K562 (cell line): ENCODE results near the gene YAF2. TPM values are rescaled to one million over a fixed set of nuclear protein-coding genes. Genes with fewer than 3 reads are reported as not detected.

Experiments used
- ATAC-seq: fragments of 200-7000 bp; cut with Tn5 transposase; 3 replicates; pipeline ENCODE4 v1.9.1; 2020; ENCODE audit warnings: moderate library complexity
- BruUV-seq: library from RNA; stranded (reverse); fragments of 400-500 nt; replicated peaks from 2 replicates; lab custom pipeline; 2021; lab: Mats Ljungman, UMichigan
- CTCF ChIA-PET: fragments of 300-600 bp; formaldehyde crosslinking; extraction: SDS; loops from one replicate; lab custom pipeline; 2021; ENCODE audit warnings: low intra/inter-chr PET ratio; lab: Yijun Ruan, JAX
- POLR2A ChIA-PET: fragments of 300-600, 350-650 bp; sonication (Branson Sonifier 250); formaldehyde crosslinking; extraction: SDS; loops from one replicate; lab custom pipeline; 2021; ENCODE audit warnings: antibody characterized with exemption, inconsistent platforms; lab: Yijun Ruan, JAX
- DNase-seq, 4 experiments: peaks; one replicate each; pipeline versions ENCODE4 v3.0.0 to v3.0.0-alpha.2; 2011 to 2018; ENCODE audit warnings: low spot score in 3 of 4, mixed read lengths in 3 of 4; ENCODE audit errors: extremely low read depth in 1 of 4
- FAIRE-seq: peaks from 2 replicates; lab custom pipeline; 2011; peaks lifted over from hg19 to GRCh38; lab: Jason Lieb, UNC
- H2AFZ ChIP-seq: 2 replicates; pipeline ENCODE4 v1.6.0; 2011; ENCODE audit warnings: low read depth, low read length, control low read depth, inconsistent platforms
- H3K27ac ChIP-seq: fragments of 200-600 bp; 3 replicates; pipeline ENCODE4 v1.8.0; 2011; ENCODE audit warnings: low read depth, mild to moderate bottlenecking, control low read depth, inconsistent platforms, low read length, moderate library complexity, mixed read lengths; ENCODE audit errors: extremely low read depth
- H3K27me3 ChIP-seq, 2 experiments: fragments of 300-600 bp in 1 of 2; 2 replicates in 1 of 2; 3 replicates in 1 of 2; pipeline versions ENCODE4 v1.6.0 to v1.8.0; 2011; ENCODE audit warnings: inconsistent platforms in 2 of 2, low read length in 2 of 2, mild to moderate bottlenecking in 1 of 2, mixed read lengths in 1 of 2, moderate library complexity in 1 of 2; ENCODE audit not compliant: control insufficient read depth in 2 of 2, insufficient read depth in 2 of 2
- H3K36me3 ChIP-seq: fragments of 300-600 bp; 3 replicates; pipeline ENCODE4 v1.8.0; 2011; ENCODE audit warnings: mild to moderate bottlenecking, low read length, inconsistent platforms; ENCODE audit not compliant: control insufficient read depth, insufficient read depth
- H3K4me1 ChIP-seq, 2 experiments: fragments of 200-600 bp in 1 of 2; replicated peaks in 1 of 2; 2 replicates in 1 of 2; 3 replicates in 1 of 2; pipeline versions ENCODE4 v1.5.1 to v1.8.0; 2011; ENCODE audit warnings: inconsistent platforms in 2 of 2, low read length in 2 of 2, mild to moderate bottlenecking in 1 of 2, mixed read lengths in 1 of 2, moderate library complexity in 1 of 2; ENCODE audit not compliant: control insufficient read depth in 2 of 2, insufficient read depth in 2 of 2
- H3K4me2 ChIP-seq: 2 replicates; pipeline ENCODE4 v1.6.1; 2011; ENCODE audit warnings: low read length, control low read depth, inconsistent platforms, mixed read lengths; ENCODE audit not compliant: insufficient read depth
- H3K4me3 ChIP-seq: fragments of 200-600 bp; sonication (generic), shearing (Covaris generic); 2 replicates; pipeline ENCODE4 v1.5.1; 2016; ENCODE audit warnings: control low read depth, inconsistent platforms
- H3K79me2 ChIP-seq: fragments of 200-600 bp; 3 replicates; pipeline ENCODE4 v1.8.0; 2011; ENCODE audit warnings: low read length, inconsistent platforms; ENCODE audit not compliant: control insufficient read depth, insufficient read depth
- H3K9ac ChIP-seq, 2 experiments: 2 replicates each; pipeline versions ENCODE4 v1.6.0 to v1.6.1; 2011; ENCODE audit warnings: low read depth in 2 of 2, low read length in 2 of 2, control low read depth in 1 of 2, inconsistent platforms in 1 of 2, mild to moderate bottlenecking in 1 of 2, mixed read lengths in 1 of 2; ENCODE audit not compliant: insufficient read depth in 1 of 2
- H3K9me1 ChIP-seq: one replicate; pipeline ENCODE4 v1.6.0; 2011; ENCODE audit warnings: inconsistent platforms, mild to moderate bottlenecking, low read length, moderate library complexity; ENCODE audit not compliant: control insufficient read depth, insufficient read depth
- H3K9me3 ChIP-seq: replicated peaks from 2 replicates; pipeline ENCODE4 v1.5.1; 2011; ENCODE audit warnings: low read depth, low read length, inconsistent platforms; ENCODE audit not compliant: control insufficient read depth, insufficient read depth
- H4K20me1 ChIP-seq: replicated peaks from 2 replicates; pipeline ENCODE4 v1.6.1; 2011; ENCODE audit warnings: low read length, inconsistent platforms, mixed read lengths; ENCODE audit not compliant: control insufficient read depth, insufficient read depth
- CBFA2T3 ChIP-seq: fragments of 450-650 bp; IDR thresholded peaks from 2 replicates; pipeline ENCODE4 v1.6.1; 2017
- ESRRB ChIP-seq: fragments of 250-450 bp; sonication (Bioruptor Pico); IDR thresholded peaks from 2 replicates; pipeline ENCODE4 v1.5.0; 2020; ENCODE audit warnings: mild to moderate bottlenecking, moderate library complexity, borderline replicate concordance
- FOS ChIP-seq: IDR thresholded peaks from 3 replicates; pipeline ENCODE4 v1.6.1; 2011; ENCODE audit not compliant: insufficient read length; ENCODE audit errors: extremely low read depth
- NCOA2 ChIP-seq, 2 experiments: fragments of 450-650 bp; IDR thresholded peaks; 2 replicates each; pipeline ENCODE4 v1.6.1; 2018; ENCODE audit warnings: mild to moderate bottlenecking in 2 of 2, moderate library complexity in 1 of 2; ENCODE audit not compliant: partially characterized antibody in 2 of 2
- PYGO2 ChIP-seq: fragments of 450-650 bp; IDR thresholded peaks from 2 replicates; pipeline ENCODE4 v1.6.1; 2016; ENCODE audit warnings: mild to moderate bottlenecking, missing genetic modification characterization, moderate library complexity, missing compliant biosample characterization
- SIRT6 ChIP-seq: IDR thresholded peaks from one replicate; pipeline ENCODE4 v1.6.1; 2012; ENCODE audit warnings: low read depth, mild to moderate bottlenecking, control low read depth, inconsistent platforms, low read length, moderate library complexity
- YBX1 ChIP-seq: fragments of 450-650 bp; IDR thresholded peaks from 2 replicates; pipeline ENCODE4 v1.7.1; 2016; ENCODE audit warnings: mild to moderate bottlenecking
- ZNF24 ChIP-seq: fragments of 450-650 bp; IDR thresholded peaks from 2 replicates; pipeline ENCODE4 v1.6.1; 2016
- ZNF311 ChIP-seq: fragments of 250-450 bp; sonication (Bioruptor Pico); IDR thresholded peaks from 2 replicates; pipeline ENCODE4 v1.4.0; 2020; ENCODE audit warnings: mild to moderate bottlenecking, moderate library complexity
- ZNF785 ChIP-seq: fragments of 250-450 bp; sonication (Bioruptor Pico); IDR thresholded peaks from 2 replicates; pipeline ENCODE4 v1.4.0; 2020; ENCODE audit warnings: mild to moderate bottlenecking
- WGBS: fragments of 100-300 bp; shearing (Covaris generic); methylation state at CpG from one replicate; pipeline ENCODE4 v1.1.6; 2016; ENCODE audit warnings: low coverage, mixed read lengths; ENCODE audit not compliant: insufficient coverage; ENCODE audit errors: missing lambda C conversion rate; 5-methylcytosine and 5-hydroxymethylcytosine counted together
- in situ Hi-C: fragments of 300-500 bp; cut with MboI; formaldehyde crosslinking; loops from 4 replicates; pipeline ENCODE4 v1.15.0; 2018; ENCODE audit warnings: inconsistent platforms, mixed read lengths
- intact Hi-C: fragments of 100-400 bp; cut with micrococcal nuclease; formaldehyde crosslinking; loops from 2 replicates; pipeline ENCODE4 v1.14.2; 2022
- polyA plus RNA-seq, 8 experiments: library from polyadenylated mRNA; depleted of rRNA in 4 of 8; stranded (reverse) in 5 of 8; unstranded in 3 of 8; fragments of >200 nt; fragmentation: Nextera tagmentation in 2 of 8; fragmentation: Illumina TruSeq in 1 of 8; extraction: Ambion mirVana in 2 of 8; extraction: Trizol in 1 of 8; gene quantifications; 2 replicates each; pipeline versions ENCODE4 v1.2.1 to v1.2.3, GENCODE V29; 2011 to 2014; ENCODE audit warnings: inconsistent platforms in 1 of 8, missing spikeins in 1 of 8
- total RNA-seq, 7 experiments: library from RNA; depleted of rRNA in 6 of 7; stranded (reverse); fragments of >200 nt in 6 of 7; fragmentation: Illumina TruSeq in 2 of 7; extraction: Trizol in 2 of 7; gene quantifications; 2 replicates each; pipeline versions ENCODE4 v1.2.1 to v1.2.3, GENCODE V29; 2011 to 2021; ENCODE audit warnings: low replicate concordance in 1 of 7
- TF ChIP-seq, protein P1 (sequence below): fragments of 250-450 bp; sonication (Bioruptor Pico); IDR thresholded peaks from 2 replicates; pipeline ENCODE4 v1.9.0; 2021; ENCODE audit warnings: mild to moderate bottlenecking, inconsistent platforms
- TF ChIP-seq, protein P2 (sequence below): IDR thresholded peaks from 2 replicates; pipeline ENCODE4 v1.6.1; 2011; ENCODE audit not compliant: insufficient read length; ENCODE audit errors: extremely low read depth

YAF2 gene
- total and polyA plus RNA-seq, 9 of the 15 experiments (the other 6 are each of a cell fraction or from before 2014, with no cell fraction given), result 10.6 to 26.4 (median 21.3) TPM

DNA sequence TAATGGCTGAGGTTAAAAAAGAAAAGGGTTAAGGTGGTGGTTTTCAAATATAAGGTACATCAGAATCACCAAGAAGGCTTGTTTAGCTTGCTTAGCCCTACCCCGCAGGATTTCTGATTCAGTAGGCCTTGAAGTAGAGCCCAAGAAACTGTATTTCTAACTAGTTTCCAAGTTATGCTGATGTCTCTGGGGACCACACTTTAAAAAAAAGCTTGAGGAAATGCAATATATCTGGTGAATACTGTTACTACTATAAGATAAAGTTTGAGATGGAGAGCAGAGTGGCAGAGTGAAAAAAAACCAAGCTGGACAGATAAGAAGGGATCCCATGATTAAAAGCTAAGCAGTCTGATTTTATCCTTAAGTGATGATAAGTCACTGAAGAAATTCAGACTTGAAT lies 75.1 kb downstream of the YAF2 start:
- in situ Hi-C loops, result no loop called here
- no TSS peak for BruUV-seq
- POLR2A ChIA-PET, result no interaction called here

DNA sequence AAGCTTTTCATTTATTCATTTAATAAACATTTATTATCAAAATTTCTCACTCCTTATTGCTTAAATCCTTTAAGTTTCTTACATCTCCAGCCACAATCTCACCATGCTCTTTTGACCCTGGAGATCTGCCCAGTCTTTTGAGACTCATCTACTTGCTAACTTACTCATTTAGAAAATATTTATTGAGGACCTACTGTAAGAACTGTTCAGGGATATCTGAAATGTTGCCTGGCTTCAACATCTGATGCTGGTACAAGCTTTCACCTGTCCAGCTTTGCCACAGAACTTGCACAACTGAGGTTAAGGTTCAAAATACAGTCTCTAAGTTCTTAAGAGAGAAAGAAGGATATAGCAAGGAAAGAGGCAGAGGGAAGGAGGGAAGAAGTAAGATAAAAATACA lies 75.9 kb downstream of the YAF2 start:
- intact Hi-C loops (no loop called here), in situ Hi-C loops (no loop called here)
- Histone ChIP-seq H3K4me2 (no peak overlapping the region), H4K20me1 (no peaks in the 10 kb centered on the region), H3K9ac (no peak overlapping the region), H3K4me1 (no peaks in the 10 kb centered on the region), H3K4me3 (no peak overlapping the region), H3K9me1 (no peaks in the 10 kb centered on the region), H3K27ac (no peak overlapping the region), H3K9me3 (no peaks in the 10 kb centered on the region; the same call in 1 of the 2 replicates), H3K36me3 (peaks cover 20% of the 10 kb centered on the region; the same call in 1 of the 3 replicates), H2AFZ (no peak overlapping the region), H3K27me3 (no peaks in the 10 kb centered on the region), H3K79me2 (no peaks in the 10 kb centered on the region)
- ChIA-PET CTCF (interaction anchor here (1.4 kb wide), 1 partner anchor 170 kb away, joined by 3 read pairs; no protein-coding TSS in a partner anchor), POLR2A (no interaction called here)
- no TSS peak for BruUV-seq
- ATAC-seq (no peak), DNase-seq (no peak), FAIRE-seq (no peak)
- TF ChIP-seq YBX1, result no peak
- TF ChIP-seq FOS, result no peak
- TF ChIP-seq ZNF785 (CRISPR knock-in tag), result no peak
- TF ChIP-seq PYGO2 (tag), result no peak
- no peak for TF ChIP-seq CBFA2T3
- TF ChIP-seq ESRRB (CRISPR knock-in tag), result no peak
- no peak for TF ChIP-seq NCOA2 (IDR thresholded peaks at IDR 0.05; ENCODE audit: partially characterized antibody in 2 of 2)
- TF ChIP-seq, protein P1, sequence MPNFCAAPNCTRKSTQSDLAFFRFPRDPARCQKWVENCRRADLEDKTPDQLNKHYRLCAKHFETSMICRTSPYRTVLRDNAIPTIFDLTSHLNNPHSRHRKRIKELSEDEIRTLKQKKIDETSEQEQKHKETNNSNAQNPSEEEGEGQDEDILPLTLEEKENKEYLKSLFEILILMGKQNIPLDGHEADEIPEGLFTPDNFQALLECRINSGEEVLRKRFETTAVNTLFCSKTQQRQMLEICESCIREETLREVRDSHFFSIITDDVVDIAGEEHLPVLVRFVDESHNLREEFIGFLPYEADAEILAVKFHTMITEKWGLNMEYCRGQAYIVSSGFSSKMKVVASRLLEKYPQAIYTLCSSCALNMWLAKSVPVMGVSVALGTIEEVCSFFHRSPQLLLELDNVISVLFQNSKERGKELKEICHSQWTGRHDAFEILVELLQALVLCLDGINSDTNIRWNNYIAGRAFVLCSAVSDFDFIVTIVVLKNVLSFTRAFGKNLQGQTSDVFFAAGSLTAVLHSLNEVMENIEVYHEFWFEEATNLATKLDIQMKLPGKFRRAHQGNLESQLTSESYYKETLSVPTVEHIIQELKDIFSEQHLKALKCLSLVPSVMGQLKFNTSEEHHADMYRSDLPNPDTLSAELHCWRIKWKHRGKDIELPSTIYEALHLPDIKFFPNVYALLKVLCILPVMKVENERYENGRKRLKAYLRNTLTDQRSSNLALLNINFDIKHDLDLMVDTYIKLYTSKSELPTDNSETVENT (CRISPR knock-in tag), result no peak
- TF ChIP-seq, protein P2, sequence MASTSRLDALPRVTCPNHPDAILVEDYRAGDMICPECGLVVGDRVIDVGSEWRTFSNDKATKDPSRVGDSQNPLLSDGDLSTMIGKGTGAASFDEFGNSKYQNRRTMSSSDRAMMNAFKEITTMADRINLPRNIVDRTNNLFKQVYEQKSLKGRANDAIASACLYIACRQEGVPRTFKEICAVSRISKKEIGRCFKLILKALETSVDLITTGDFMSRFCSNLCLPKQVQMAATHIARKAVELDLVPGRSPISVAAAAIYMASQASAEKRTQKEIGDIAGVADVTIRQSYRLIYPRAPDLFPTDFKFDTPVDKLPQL, result no peak
- TF ChIP-seq ZNF24, result no peak
- TF ChIP-seq ZNF311, result no peak

More for the DNA sequence above, 75.1 kb downstream of the YAF2 start:
- Histone ChIP-seq H3K27ac (no peak overlapping the region), H3K4me3 (no peak overlapping the region), H3K9me1 (no peaks in the 10 kb centered on the region), H3K27me3 (no peaks in the 10 kb centered on the region), H3K36me3 (peaks cover 20% of the 10 kb centered on the region; the same call in 1 of the 3 replicates), H4K20me1 (no peaks in the 10 kb centered on the region), H3K4me2 (no peak overlapping the region), H3K9ac (no peak overlapping the region), H3K79me2 (no peaks in the 10 kb centered on the region), H2AFZ (no peak overlapping the region), H3K9me3 (no peaks in the 10 kb centered on the region; the same call in 1 of the 2 replicates), H3K4me1 (no peaks in the 10 kb centered on the region)
- 79% methylated on average over 1 of the region's 1 CpG for WGBS
- no peak for FAIRE-seq
- CTCF ChIA-PET, result interaction anchor here (1.4 kb wide), 1 partner anchor 170 kb away, joined by 3 read pairs; no protein-coding TSS in a partner anchor
- no peak for TF ChIP-seq SIRT6
- intact Hi-C loops, result no loop called here
- no peak for DNase-seq
- no peak for ATAC-seq
